ENCODE measurements around the gene ZNF264. TPM values are rescaled to one million over a fixed set of nuclear protein-coding genes. Genes with fewer than 3 reads are reported as not detected.

The ZNF264 gene
- total RNA-seq, 4 donors from 2014 or later, result 48.5 to 84.9 (median 57.8) TPM

DNA sequence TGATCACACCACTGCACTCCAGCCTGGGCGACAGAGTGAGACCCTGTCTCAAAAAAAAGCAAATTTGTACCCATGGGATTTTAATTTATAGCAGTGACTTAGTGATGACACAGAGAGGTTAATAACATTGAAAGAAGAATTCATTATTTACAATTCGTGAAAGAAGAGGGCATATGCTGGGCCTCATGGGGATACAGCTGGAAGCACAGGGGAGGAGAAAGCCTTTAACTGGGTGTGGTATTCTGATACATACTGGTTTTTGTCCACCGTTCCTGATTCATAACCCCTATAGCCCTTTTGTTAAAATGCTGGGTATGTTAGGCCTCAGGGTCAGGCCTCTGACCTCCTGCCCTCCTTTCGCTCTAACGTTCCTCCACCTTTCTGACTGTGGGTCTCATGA lies 10.9 kb downstream of the ZNF264 start:
- intact Hi-C loops (cut with DNase I; ENCODE audit: low total_unique reads), result no loop called here
- 85% methylated on average over 5 of the region's 5 CpGs for WGBS, 2 donors
- no peak for TF ChIP-seq POLR2A (IDR thresholded peaks at IDR 0.05)
- no peak overlapping the region for H3K4me3 ChIP-seq (ENCODE audit: low read depth, poor library complexity, severe bottlenecking)
- no peak for DNase-seq (ENCODE audit: low spot score in 2 of 2)

DNA sequence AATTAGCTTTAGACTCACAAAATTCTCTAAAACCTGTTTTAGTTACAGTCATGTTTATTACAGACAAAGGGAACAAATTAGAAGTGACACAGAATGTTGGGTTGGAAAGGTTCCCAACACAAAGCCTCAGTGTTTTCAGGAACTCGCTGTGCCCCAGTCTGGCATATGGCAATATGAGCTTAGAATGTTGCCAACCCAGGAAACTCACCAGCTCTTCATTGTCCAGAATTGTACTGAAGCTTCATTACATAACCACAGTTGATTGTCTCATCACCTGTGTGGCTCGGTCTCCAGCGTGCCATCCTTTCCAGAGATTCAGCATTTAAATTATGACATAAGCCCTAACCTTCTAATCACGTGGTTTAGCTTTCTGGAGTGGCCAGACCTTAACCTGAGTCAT lies 19.1 kb downstream of the ZNF264 start:
- H3K4me3 ChIP-seq (ENCODE audit: low read depth, poor library complexity, severe bottlenecking), result no peak overlapping the region
- no peak for DNase-seq (ENCODE audit: low spot score in 2 of 2)
- WGBS, 2 donors, result 79 to 84% methylated on average over 4 of the region's 4 CpGs
- TF ChIP-seq CTCF (IDR thresholded peaks at IDR 0.05), result no peak
- no peak for TF ChIP-seq POLR2A (IDR thresholded peaks at IDR 0.05)
- intact Hi-C loops (cut with DNase I; ENCODE audit: low total_unique reads), result no loop called here

- intact Hi-C loops (cut with DNase I; ENCODE audit: low total_unique reads), result no loop called here
- DNase-seq (ENCODE audit: low spot score in 2 of 2), result no peak
- no peak overlapping the region for H3K4me3 ChIP-seq (ENCODE audit: low read depth, poor library complexity, severe bottlenecking)
- TF ChIP-seq POLR2A (IDR thresholded peaks at IDR 0.05) (no peak), CTCF (IDR thresholded peaks at IDR 0.05) (no peak)
- WGBS, 2 donors, result 92 to 95% methylated on average over 7 of the region's 7 CpGs
These were observed 20.8 kb downstream of the ZNF264 start for GRCh38 chr19:57212109-57212508.

DNA sequence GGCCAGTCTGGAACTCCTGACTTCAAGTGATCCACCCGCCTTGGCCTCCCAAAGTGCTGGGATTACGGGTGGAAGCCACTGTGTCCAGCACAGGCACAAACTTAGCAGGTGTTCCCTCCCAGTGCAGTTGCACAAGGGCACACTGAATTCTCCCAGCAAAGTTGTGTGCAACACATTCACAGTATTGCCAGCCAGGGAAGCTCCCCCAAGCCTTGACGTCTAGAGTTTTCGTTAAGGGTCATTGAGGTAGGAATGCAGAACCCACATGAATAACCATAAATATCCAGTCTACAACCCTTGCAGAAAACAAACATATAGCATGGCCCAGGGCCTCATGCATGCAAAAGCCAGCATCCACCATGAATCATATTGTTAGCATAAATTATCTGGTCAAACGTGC lies 36.2 kb downstream of the ZNF264 start:
- H3K4me3 ChIP-seq (ENCODE audit: low read depth, poor library complexity, severe bottlenecking), result no peak overlapping the region
- no peak for DNase-seq (ENCODE audit: low spot score in 2 of 2)
- no peak for TF ChIP-seq CTCF (IDR thresholded peaks at IDR 0.05)
- no peak for TF ChIP-seq POLR2A (IDR thresholded peaks at IDR 0.05)
- intact Hi-C loops (cut with DNase I; ENCODE audit: low total_unique reads), result no loop called here
- 83 to 87% methylated on average over 5 of the region's 5 CpGs for WGBS, 2 donors

DNA sequence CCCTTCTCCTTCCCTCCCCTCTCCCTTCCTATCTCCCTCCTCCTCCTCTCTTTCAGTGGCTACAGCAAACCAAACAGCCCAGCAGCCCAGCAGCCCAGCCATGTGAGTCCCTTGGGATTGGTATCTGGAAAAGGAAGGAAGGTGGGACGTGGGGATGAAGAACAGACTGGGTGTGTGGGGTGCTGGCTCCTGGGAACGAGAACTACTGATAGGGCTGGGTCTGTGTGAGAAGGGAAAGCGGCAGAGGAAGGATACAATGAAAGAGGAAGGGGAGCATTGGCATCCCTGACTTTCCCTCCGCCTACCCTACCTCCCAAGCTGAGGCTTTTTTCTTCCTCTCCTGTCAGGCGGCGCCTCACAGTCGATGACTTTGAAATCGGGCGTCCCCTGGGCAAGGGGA lies 40.4 kb downstream of the ZNF264 start:
- no peak for TF ChIP-seq POLR2A (IDR thresholded peaks at IDR 0.05)
- TF ChIP-seq CTCF (IDR thresholded peaks at IDR 0.05), result no peak
- intact Hi-C loops (cut with DNase I; ENCODE audit: low total_unique reads), result no loop called here
- WGBS, 2 donors, result 65 to 73% methylated on average over 9 of the region's 9 CpGs
- no peak for DNase-seq (ENCODE audit: low spot score in 2 of 2)
- H3K4me3 ChIP-seq (ENCODE audit: low read depth, poor library complexity, severe bottlenecking), result no peak overlapping the region

- DNase-seq (ENCODE audit: low spot score in 2 of 2), result no peak
- no peak for TF ChIP-seq CTCF (IDR thresholded peaks at IDR 0.05)
- no peak for TF ChIP-seq POLR2A (IDR thresholded peaks at IDR 0.05)
- WGBS, 2 donors, result 83 to 93% methylated on average over 1 of the region's 1 CpG
- intact Hi-C loops (cut with DNase I; ENCODE audit: low total_unique reads), result no loop called here
- H3K4me3 ChIP-seq (ENCODE audit: low read depth, poor library complexity, severe bottlenecking), result no peak overlapping the region
These were observed 41.9 kb downstream of the ZNF264 start for GRCh38 chr19:57233207-57233606.

All from lower leg skin (tissue), 4 donors.